Activated CD8-positive, alpha-beta memory T cell treated with anti-CD3 and anti-CD28 coated beads, Interleukin-2, amount 50 U/mL, for 24 hours (primary cell): ENCODE results near the gene ACOXL.
"Not testable (repeated sequence)": the region's sequence is repeated elsewhere in the genome, so short reads cannot be mapped to it uniquely, and the experiment has no call there.

Experiments
- DNase-seq: peaks from one replicate; pipeline ENCODE4 v3.0.0-alpha.2; 2020; ENCODE audit errors: extremely low read depth

The ACOXL gene

GRCh38 chr2:110732422-110733413 is at the start of gene ACOXL:
Gene ACOXL, plus strand, starts transcription at chr2:110732573. Its CDS starts 35,817 bp downstream, at chr2:110768390.
- DNase-seq: no peak

GRCh38 chr2:110682872-110683271 is 49.5 kb upstream of the ACOXL start:
- no peak for DNase-seq

GRCh38 chr2:110687775-110688484 is 44.4 kb upstream of the ACOXL start:
- DNase-seq: not testable (repeated sequence)

- no peak for DNase-seq
Measured at GRCh38 chr2:110688594-110689091, 43.7 kb upstream of the ACOXL start.

- no peak for DNase-seq
Measured at GRCh38 chr2:110690083-110690965, 42.0 kb upstream of the ACOXL start.

GRCh38 chr2:110691612-110692258 is 40.6 kb upstream of the ACOXL start:
- DNase-seq: no peak

GRCh38 chr2:110695146-110695898 is 37.1 kb upstream of the ACOXL start:
- not testable (repeated sequence) for DNase-seq

GRCh38 chr2:110698253-110698652 is 34.1 kb upstream of the ACOXL start:
- DNase-seq: not testable (repeated sequence)

GRCh38 chr2:110702514-110703380 is 29.6 kb upstream of the ACOXL start:
- no peak for DNase-seq

- DNase-seq: no peak
Measured at GRCh38 chr2:110707386-110707965, 24.9 kb upstream of the ACOXL start.

GRCh38 chr2:110708455-110708854 is 23.9 kb upstream of the ACOXL start:
- no peak for DNase-seq

- DNase-seq: no peak
Measured at GRCh38 chr2:110712737-110713136, 19.6 kb upstream of the ACOXL start.

- no peak for DNase-seq
Measured at GRCh38 chr2:110713513-110714362, 18.6 kb upstream of the ACOXL start.

- DNase-seq: no peak
Measured at GRCh38 chr2:110714452-110715224, 17.7 kb upstream of the ACOXL start.

- no peak for DNase-seq
Measured at GRCh38 chr2:110716959-110717645, 15.3 kb upstream of the ACOXL start.

- DNase-seq: no peak
Measured at GRCh38 chr2:110717734-110718133, 14.6 kb upstream of the ACOXL start.

GRCh38 chr2:110718382-110718781 is 14.0 kb upstream of the ACOXL start:
- DNase-seq: no peak
